Measurements from ENCODE around the gene PNLIPRP1.

PNLIPRP1 gene

DNA sequence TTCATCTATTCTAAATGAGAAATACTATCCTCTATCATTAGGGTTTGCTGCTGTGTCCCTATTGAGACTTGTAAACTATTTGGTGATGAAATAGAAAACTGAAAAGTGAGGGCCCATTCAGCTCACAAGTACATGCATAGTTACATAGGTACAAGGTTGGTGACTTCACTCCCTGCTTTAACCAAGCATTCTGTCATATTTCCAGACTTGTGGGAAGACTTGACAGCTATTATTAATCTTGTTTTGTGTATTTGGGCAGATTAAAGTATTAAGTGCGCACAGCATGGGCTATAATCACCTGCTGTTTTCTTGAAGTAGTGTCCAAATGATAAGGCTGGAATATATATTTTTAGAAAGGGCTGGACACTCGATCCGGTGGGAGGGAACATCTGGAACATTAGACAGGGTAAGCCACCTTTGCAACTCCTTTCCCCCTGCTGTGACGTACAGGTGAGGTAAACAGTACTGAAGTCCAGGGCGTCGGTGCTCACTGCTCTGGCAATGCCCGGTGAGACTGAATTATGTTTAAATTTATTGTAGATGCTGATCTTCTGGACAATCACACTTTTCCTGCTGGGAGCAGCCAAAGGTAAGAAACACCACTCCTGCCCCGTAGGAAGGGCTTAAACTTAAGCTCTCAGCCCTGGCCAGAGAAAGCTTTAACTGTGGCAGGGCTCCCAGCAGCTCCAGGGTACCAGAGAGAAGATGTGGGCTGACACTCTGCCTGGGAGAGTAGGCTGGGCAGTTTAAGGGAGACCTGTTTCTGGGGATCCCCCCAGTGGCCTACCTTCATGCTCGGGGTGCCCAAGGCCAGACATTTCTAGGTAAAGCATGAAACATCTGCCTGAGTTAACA, at the start of gene PNLIPRP1:
Gene PNLIPRP1 (plus strand): TSS at position 370 of the 855 bp plus-strand sequence. CDS start 171 bp downstream, at position 541.
- no peak for DNase-seq (ENCODE audit: low spot score)

DNA sequence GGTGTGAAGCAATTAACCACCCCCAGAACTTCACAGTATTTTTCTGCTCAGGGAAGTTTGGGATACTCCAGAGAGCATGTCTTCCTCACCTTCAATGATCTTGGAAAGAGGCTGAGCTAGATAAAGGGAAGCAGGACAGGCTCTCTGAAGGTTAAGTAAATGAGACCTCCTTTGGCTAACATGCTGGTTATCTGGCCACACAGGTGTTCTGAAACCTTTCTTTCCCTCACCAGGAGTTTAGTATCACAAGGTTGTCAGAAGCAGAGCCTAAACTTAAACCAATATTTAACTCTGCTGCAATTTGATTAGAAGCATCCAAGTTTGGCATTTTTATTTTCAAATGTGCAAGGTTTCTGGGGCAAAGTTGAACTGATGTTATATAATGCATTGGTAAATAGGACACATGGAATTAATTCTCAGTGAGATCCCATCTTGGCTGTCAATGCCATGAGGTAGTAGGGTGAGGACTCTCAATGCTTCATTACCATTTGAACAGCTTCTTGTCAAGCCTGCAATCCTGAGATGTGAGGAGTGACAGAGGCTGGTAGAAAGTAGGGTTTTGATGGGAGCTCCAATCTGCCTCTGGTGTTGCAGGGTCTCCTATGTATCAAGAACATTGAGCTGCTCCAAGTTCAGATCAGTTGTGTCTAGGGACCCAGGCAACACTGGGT, 48.6 kb upstream of the PNLIPRP1 start:
- DNase-seq (ENCODE audit: low spot score), result no peak

DNA sequence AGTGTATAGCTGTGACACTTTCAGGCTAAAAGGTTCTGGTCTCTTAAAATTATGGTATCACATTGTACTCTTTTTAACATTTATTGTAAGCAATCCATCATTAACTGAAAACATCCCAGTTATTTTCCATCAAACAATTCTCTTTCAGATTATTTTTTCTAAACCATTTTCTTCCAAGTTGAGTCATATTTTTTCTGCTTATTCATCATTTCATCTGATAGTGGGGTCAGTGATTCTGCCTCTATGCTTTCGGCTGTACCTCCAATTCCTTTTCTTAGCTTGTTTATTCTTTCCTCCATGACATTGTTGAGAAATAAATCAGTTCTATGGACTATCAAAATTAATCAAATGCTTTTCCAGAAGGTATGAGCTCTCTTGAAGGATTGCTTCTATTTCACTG, 45.6 kb upstream of the PNLIPRP1 start:
- DNase-seq (ENCODE audit: low spot score), result no peak

DNA sequence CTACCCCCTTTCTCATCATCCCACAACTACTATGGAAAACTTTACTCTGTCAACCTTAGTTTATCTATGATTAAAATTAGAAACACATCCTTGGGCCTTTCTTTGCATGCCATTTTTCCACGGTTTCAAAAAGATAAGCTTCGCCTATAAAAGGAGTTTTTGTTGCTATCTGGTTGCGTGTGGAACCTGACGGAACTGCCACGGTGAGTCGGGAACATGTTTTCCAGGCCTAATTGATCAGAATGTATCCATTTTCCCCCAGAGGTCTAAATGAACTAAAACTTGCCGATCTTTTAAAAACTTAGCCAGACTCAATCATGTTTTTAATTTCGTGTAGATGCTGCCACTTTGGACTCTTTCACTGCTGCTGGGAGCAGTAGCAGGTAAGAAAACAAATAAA, 45.0 kb upstream of the PNLIPRP1 start, which contains the start of gene PNLIP:
Gene PNLIP (plus strand): TSS at position 176 of the 400 bp plus-strand sequence. CDS start 162 bp downstream, at position 338.
- no peak for DNase-seq (ENCODE audit: low spot score)

DNA sequence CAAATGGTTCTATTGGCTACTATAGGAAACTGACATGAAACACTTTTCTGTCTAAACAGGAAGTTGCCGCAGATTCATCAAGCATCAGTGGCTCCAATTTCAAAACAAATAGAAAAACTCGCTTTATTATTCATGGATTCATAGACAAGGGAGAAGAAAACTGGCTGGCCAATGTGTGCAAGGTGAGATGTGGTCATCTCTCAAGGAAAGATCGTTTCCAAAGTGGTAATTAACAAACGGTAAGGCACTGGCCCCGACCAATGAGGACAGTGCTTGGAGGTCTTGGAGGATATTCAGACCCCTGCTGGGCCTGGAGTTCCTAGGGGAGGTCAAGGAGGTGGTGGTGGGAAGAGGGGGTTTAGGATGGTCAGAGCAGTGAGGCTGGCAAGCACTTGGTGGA, 42.5 kb upstream of the PNLIPRP1 start:
- no peak for DNase-seq (ENCODE audit: low spot score)

DNA sequence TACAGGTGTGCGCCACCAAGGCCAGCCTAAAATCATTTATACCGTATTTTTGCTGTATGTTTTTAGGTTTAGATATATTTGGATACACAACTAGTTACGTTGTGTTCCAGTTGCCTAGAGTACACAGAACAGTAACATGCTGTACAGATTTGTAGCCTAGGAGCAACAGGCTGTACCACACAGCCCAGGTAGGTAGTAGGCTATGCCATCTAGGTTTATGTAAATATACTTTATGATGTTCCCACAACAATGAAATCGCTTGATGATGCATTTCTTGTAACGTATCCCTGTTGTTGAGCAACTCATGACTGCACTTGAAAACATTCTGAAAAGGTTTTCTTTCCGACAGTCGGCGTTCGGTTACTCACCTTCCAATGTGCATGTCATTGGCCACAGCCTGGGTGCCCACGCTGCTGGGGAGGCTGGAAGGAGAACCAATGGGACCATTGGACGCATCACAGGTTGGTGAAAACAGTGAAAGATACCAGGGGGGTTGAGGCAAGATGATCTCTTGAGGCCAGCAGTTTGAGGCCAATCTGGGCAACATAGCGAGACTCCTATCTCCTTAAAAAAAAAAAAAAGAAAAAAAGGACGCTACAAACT, 37.3 kb upstream of the PNLIPRP1 start:
- no peak for DNase-seq (ENCODE audit: low spot score)

DNA sequence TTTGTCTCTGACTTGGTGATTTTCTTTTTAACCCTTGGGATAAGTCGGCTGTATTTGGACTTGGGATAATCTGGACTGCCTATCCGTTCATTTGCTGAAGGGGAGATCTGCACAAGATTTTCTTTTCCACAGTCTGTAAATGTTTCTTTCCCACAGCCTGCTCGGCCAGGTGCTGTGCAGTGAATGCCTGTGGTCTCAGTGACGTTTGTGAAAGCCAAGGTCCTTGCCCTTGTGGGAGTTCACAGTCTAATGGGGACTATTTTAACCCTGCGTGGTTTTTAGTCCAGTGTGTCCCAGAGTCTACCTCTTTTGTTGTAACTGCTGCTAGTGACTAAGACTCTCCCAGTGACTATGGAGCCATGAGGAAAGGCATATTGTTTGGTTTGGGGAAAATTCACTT, 36.1 kb upstream of the PNLIPRP1 start:
- DNase-seq (ENCODE audit: low spot score), result no peak

DNA sequence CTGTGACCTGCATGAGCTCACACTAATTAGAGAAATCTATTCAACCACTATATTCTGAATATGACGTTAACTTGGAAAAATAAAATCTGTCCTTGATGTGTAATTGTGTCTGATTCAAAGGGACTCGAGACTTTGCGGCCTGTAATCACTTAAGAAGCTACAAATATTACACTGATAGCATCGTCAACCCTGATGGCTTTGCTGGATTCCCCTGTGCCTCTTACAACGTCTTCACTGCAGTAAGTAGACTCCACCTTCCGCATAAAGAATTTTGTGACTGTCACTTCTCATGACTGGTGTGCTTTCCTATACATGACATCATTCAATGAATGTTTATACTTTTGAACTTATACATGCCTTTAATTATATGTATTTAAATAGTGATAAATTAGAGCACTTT, 34.9 kb upstream of the PNLIPRP1 start:
- DNase-seq (ENCODE audit: low spot score), result no peak

DNA sequence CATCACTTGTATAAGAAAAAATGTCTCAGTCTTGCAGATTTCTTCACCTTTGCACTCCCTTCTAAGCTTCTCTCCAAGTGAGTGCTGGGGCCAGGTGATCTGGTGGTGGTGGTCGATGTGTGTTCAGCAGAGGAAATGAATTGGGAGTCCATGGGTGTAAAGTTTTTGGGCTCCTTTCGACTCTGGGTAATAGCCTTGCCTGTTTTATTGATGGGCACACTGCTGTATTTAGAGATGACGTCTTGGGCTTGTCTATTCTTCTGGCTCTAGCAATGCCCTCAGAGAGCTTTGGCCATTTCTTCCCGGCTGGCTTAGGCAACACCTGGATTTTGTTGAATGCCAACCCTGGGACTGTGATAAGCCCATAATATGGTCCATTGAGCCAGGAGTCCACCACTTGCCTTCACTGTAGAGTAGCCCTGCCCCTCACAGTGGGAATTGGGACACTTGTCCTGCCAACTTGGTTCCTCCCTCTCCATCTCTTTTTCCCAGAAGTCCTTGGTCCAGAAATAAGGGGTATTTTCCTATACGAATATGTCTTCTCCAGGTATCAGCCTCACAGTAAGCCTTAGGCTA, 33.4 kb upstream of the PNLIPRP1 start:
- DNase-seq (ENCODE audit: low spot score), result no peak

DNA sequence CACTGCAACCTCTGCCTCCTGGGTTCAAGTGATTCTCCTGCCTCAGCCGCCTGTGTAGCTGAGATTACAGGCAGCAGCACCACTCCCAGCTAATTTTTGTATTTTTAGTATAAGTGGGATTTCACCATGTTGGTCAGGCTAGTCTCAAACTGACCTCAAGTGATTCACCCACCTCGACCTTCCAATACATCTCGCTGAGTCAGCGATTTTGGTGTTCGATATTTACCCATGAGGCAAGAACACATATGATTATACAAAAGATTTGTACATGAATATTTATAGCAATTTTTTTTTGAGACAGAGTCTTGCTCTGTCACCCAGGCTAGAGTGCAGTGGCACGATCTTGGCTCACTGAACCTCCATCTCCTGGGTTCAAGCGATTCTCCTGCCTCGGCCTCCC, 25.2 kb upstream of the PNLIPRP1 start:
- no peak for DNase-seq (ENCODE audit: low spot score)

DNA sequence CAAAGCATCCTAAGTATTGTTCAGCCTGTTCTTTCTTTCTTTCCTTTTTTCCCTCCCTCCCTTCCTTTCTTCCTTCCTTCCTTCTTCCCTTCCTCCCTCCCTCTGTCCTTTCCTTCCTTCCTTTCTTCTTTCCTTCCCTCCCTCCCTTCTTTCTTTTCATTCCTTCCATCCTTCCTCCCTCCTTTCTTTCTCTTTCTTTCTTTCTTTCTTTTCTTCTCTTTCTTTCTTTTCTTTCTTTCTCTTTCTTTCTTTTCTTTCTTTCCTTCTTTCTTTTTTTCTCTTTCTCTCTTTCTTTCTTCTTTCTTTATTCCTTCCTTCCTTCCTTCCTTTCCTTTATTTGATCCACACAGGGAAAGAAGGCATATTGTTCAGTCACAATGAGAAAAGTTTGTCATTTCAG, 23.8 kb upstream of the PNLIPRP1 start:
- DNase-seq (ENCODE audit: low spot score), result no peak

DNA sequence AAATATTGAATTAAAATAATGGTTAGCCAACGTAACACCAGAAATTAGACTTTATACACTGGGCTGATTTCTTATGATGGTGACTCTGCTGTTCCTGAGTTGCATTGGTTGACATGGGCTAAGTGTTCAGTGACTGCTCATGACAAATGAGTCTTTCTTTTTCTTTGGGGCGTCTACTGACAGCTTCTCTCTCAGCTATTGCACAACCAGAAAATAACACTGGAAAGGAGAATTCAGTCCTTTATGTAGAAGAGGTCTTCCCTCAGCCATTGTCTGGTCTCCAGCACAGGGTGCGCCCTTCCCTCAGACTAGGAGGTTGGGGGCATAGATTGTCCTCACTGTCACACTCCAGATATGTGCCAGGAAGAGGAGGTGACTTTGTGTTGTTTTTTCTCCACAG, 23.4 kb upstream of the PNLIPRP1 start:
- DNase-seq (ENCODE audit: low spot score), result no peak

DNA sequence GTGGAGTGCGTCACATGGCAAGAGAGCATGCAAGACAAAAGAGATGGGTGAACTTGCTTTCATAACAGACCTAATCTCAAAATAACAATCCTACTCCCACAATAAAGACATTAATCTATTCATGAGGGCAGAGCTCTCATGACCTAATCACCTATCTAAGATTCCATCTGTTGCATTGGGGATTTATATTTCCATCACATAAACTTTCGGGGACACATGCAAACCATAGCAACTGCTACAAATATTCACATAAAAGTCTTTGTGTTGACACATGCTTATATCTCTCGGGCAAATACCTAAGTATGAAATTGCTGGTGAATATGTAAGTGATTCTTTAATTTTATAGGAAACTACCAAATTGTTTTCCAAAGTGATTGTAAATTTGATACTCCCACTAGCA, 16.0 kb upstream of the PNLIPRP1 start:
- no peak for DNase-seq (ENCODE audit: low spot score)

DNA sequence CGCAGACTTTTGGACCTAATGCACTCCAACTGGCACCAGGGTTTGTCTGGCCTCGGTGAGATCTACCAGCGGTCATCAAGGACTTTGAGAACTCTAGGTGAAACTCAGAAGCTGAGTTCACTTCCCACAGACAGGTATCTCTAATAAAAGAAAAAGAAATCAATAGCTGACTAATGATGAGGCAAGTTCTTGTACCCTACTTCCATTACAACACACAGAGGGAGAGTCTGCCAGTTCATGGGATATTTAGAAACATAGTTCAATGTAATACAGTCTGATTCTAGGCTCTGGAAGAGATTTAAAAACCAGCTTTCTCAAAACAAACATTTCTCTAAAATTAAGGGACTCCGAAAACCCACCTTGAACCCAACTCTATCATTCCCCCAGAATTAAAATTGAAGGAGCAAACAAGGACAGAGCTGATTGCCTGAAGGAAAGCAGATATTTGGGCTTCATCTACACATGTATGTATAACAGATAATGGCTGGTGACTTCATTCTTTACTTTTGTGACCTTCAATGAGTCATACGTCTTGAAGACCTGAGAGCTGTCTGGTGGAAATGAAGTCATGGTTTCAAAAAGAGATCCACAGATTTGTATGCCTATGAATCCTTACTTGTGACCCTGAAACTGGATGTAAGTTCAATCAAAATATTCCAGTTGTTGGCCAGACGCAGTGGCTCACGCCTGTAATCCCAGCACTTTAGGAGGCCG, 2.7 kb upstream of the PNLIPRP1 start:
- no peak for DNase-seq (ENCODE audit: low spot score)

DNA sequence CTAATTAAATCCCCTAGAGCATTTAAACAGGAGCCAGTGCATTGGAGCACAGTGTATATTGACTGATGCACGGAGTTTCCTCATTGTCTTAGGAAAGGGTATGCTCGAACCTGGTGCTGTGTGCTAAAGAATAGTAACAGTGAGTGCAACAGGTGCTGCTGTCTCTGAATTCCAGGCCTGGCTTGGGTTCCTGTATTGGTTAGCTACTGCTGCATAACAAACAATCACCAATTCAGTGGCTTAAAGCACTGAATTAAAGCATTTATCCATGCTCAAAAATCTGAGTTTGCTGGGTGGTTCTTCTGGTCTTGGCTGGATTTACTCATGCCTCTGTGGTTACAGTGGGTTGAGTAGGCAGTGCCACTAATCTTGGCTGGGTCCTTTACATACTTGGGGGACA, 1.8 kb upstream of the PNLIPRP1 start:
- no peak for DNase-seq (ENCODE audit: low spot score)

DNA sequence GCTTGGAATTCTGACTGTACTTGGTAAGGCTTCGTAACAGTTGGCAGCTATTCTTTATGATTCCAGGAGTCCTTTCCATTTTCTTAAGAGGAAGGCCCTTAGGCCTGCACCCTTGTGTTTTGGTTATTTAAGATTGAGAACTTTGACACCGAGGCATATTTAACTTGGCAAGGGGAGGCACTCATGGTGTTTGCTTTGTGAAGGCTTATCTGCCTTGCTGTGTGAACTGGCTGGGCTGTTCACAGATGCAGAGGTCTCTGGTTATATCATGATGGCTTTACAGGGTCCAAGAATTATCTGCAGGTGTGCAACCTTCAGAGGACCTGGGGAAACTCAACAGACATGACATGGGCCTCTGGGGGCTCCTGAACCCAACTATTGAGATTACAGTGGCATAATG, 833 bp upstream of the PNLIPRP1 start:
- no peak for DNase-seq (ENCODE audit: low spot score)

DNA sequence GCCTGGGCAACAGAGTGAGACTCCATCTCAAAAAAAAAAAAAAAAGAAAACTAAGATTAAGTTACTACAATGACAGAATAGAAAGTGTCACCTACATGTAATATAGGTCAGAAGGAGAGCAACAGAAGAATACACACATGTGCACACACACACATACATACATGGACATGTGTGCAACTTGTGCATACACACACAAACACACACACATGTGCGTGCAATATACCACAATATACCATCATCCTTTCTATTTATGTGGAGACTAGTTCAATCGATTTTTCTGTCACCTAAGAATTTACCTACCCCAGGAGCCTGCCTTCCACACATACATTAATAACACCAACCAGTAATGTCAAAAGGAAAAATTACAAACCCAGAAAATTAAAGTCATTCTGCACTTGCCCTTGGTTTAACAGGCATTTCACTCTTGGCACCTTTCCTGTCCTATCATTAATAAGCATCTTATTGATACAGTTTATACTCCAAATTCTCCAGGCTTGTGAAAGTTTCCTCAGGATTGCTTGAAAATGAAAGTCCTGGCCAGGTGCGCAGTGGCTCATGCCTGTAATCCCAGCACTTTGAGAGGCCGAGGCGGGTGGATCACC, 2.5 kb downstream of the PNLIPRP1 start:
- no peak for DNase-seq (ENCODE audit: low spot score)

DNA sequence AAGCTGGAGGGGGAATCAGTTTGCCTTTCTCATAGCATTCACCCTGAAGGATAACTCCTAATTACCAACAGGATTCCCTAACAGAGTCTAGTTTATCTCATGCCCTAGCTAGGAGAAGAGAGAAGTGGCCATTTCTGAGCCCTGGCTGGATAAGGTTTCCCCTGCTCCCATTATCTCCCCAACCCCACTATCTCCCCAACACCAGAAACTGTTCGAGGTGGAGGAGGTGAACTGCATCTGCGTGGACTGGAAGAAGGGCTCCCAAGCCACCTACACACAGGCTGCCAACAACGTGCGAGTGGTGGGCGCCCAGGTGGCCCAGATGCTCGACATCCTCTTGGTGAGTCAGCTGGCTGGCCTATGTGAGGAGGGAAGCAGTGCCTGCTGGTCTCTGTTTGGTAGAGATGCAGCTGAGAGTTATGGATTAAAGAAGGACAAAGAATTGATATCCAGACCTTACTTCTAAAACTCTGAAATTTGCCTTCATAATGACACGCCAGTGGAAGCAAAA, 3.8 kb downstream of the PNLIPRP1 start:
- DNase-seq (ENCODE audit: low spot score), result no peak

DNA sequence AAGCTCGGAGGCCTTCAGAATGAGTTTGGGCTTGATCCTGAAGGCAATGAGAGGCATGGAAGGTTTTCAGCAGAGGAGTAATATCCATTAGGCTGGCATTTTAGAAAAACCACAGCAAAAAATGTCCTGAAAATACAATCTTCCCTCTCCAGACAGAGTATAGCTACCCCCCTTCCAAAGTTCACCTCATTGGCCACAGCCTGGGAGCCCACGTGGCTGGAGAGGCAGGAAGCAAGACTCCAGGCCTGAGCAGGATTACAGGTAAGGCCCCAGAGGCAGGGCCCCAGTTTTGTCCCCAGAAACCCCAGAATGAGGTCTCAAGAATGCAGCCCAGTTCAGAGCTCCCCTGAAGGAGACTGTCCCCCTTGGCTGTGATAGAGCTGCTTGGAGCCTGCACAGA, 5.3 kb downstream of the PNLIPRP1 start:
- no peak for DNase-seq (ENCODE audit: low spot score)

DNA sequence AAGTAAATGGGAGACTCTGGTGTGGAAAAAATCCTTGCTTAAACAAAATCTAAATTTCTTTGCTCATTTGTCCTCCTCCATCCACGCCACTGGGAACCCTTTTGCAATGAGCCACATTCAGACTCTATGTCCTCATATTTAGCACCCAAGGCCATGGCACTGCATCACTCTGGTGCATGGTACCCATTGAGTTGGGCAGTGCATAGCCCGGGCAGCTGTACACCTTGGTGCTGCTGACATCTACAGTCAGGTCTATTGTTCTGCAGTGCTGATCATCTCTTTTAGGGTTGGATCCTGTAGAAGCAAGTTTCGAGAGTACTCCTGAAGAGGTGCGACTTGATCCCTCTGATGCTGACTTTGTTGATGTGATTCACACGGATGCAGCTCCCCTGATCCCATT, 6.8 kb downstream of the PNLIPRP1 start:
- DNase-seq (ENCODE audit: low spot score), result no peak

DNA sequence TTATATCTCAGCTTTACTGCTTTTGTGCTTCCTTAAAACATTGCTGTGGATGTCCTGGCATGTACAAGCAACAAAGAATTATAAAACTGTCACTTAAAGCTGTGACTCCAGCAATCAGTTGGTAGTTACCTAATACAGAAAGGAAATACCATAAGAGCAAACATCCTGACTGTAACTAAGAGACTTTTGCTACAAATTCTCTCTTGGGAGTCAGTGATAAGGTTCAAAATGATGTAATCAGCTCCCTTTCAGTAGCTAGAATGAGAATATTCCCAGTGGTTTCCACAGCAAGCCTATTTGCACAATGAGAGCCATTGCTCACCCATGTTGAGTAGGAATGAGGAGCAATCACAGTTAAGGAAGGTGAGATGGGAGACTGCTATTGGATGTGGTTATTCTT, 7.6 kb downstream of the PNLIPRP1 start:
- no peak for DNase-seq (ENCODE audit: low spot score)

All from cerebellar cortex (tissue), 1 donor.